Smooth muscle cell (in vitro differentiated cells): ENCODE measurements around the gene UMOD. TPM values are rescaled to one million over a fixed set of nuclear protein-coding genes. Genes with fewer than 3 reads are reported as not detected.

Experiments used
- DNase-seq: peaks from one replicate; lab custom pipeline; 2025; ENCODE audit not compliant: unreplicated experiment; lab: John Stamatoyannopoulos, UW
- H2AFZ ChIP-seq: fragments of 200-600 bp; sonication (generic); 2 replicates; pipeline ENCODE4 v1.6.0; 2016; ENCODE audit warnings: antibody characterized with exemption, low read depth, mild to moderate bottlenecking
- H3F3A ChIP-seq: fragments of 200-600 bp; sonication (generic); 2 replicates; pipeline ENCODE4 v1.6.0; 2017; ENCODE audit warnings: antibody characterized with exemption, low read depth
- H3K27ac ChIP-seq: fragments of 200-600 bp; sonication (generic); 2 replicates; pipeline ENCODE4 v1.5.1; 2016; ENCODE audit warnings: low read depth, mild to moderate bottlenecking
- H3K27me3 ChIP-seq: fragments of 200-600 bp; sonication (generic); 2 replicates; pipeline ENCODE4 v1.6.1; 2016; ENCODE audit warnings: low read depth, mild to moderate bottlenecking
- H3K36me3 ChIP-seq: fragments of 200-600 bp; sonication (generic); 2 replicates; pipeline ENCODE4 v1.5.1; 2016; ENCODE audit warnings: low read depth
- H3K4me1 ChIP-seq: fragments of 200-600 bp; sonication (generic); 2 replicates; pipeline ENCODE4 v1.5.1; 2016; ENCODE audit warnings: low read depth
- H3K4me2 ChIP-seq: fragments of 200-600 bp; sonication (generic); 2 replicates; pipeline ENCODE4 v1.6.0; 2016; ENCODE audit warnings: mild to moderate bottlenecking
- H3K4me3 ChIP-seq: fragments of 200-600 bp; sonication (generic); 2 replicates; pipeline ENCODE4 v1.5.1; 2016; ENCODE audit warnings: mild to moderate bottlenecking
- H3K79me2 ChIP-seq: fragments of 200-600 bp; sonication (generic); 2 replicates; pipeline ENCODE4 v1.6.0; 2016; ENCODE audit warnings: low read depth, mild to moderate bottlenecking
- H3K9ac ChIP-seq: fragments of 200-600 bp; sonication (generic); 2 replicates; pipeline ENCODE4 v1.6.0; 2016; ENCODE audit warnings: low read depth
- H3K9me3 ChIP-seq: fragments of 200-600 bp; sonication (generic); replicated peaks from 2 replicates; pipeline ENCODE4 v1.5.1; 2016; ENCODE audit warnings: low read depth
- H4K20me1 ChIP-seq: fragments of 200-600 bp; sonication (generic); 2 replicates; pipeline ENCODE4 v1.6.0; 2016; ENCODE audit warnings: low read depth
- WGBS: methylation state at CpG from one replicate; pipeline ENCODE4 v1.1.7; 2016; ENCODE audit warnings: low lambda C conversion rate; 5-methylcytosine and 5-hydroxymethylcytosine counted together
- polyA plus RNA-seq: library from polyadenylated mRNA; unstranded; fragments of >200 nt; fragmentation: Nextera tagmentation; extraction: Ambion mirVana; gene quantifications from 2 replicates; pipeline ENCODE4 v1.2.1, GENCODE V29; 2016
- total RNA-seq: library from RNA; depleted of rRNA; stranded (reverse); fragments of >200 nt; gene quantifications from 2 replicates; pipeline ENCODE4 v1.2.3, GENCODE V29; 2014
- TF ChIP-seq, protein P1 (sequence below): fragments of 200-600 bp; sonication (generic); IDR thresholded peaks from 2 replicates; pipeline ENCODE4 v1.5.1; 2017; ENCODE audit warnings: borderline replicate concordance, mild to moderate bottlenecking, antibody characterized with exemption; ENCODE audit not compliant: insufficient read depth, poor library complexity, severe bottlenecking

UMOD gene
- total RNA-seq (not detected in 2 replicates), polyA plus RNA-seq (not detected in 2 replicates)

DNA sequence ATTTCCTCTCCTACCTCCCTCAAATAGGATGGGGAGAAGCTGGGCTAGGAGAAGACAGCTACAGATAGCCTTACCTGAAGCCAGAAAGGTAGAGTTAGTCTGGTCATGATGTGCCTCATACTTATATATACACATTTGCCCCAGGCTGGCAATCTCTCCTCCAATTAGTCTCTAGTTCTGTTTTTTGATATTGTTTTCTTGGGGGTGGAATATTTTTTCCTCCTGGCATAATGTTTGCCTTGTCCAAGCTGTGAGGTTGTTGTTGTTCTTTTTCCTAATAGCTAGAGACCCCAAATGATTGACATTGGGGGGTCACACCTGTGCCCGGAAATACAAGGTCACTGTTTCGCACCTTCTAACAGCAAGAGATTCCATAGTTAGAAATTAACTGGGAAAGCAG, at the start of gene UMOD:
Gene UMOD, minus strand, starts transcription at position 101 of the 400 bp plus-strand sequence. CDS start 1,978 bp downstream, outside the sequence.
- Histone ChIP-seq H3K9me3 (no peaks in the 10 kb centered on the region), H3K27me3 (no peaks in the 10 kb centered on the region), H3K36me3 (no peaks in the 10 kb centered on the region), H3K9ac (no peak within 1 kb of the TSS), H4K20me1 (no peaks in the 10 kb centered on the region), H2AFZ (no peak within 1 kb of the TSS), H3K4me2 (no peak within 1 kb of the TSS), H3F3A (no peaks in the 10 kb centered on the region), H3K4me3 (no peak within 1 kb of the TSS), H3K4me1 (no peaks in the 10 kb centered on the region), H3K79me2 (no peaks in the 10 kb centered on the region), H3K27ac (no peak within 1 kb of the TSS)
- TF ChIP-seq, protein P1, sequence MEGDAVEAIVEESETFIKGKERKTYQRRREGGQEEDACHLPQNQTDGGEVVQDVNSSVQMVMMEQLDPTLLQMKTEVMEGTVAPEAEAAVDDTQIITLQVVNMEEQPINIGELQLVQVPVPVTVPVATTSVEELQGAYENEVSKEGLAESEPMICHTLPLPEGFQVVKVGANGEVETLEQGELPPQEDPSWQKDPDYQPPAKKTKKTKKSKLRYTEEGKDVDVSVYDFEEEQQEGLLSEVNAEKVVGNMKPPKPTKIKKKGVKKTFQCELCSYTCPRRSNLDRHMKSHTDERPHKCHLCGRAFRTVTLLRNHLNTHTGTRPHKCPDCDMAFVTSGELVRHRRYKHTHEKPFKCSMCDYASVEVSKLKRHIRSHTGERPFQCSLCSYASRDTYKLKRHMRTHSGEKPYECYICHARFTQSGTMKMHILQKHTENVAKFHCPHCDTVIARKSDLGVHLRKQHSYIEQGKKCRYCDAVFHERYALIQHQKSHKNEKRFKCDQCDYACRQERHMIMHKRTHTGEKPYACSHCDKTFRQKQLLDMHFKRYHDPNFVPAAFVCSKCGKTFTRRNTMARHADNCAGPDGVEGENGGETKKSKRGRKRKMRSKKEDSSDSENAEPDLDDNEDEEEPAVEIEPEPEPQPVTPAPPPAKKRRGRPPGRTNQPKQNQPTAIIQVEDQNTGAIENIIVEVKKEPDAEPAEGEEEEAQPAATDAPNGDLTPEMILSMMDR = no peak
- DNase-seq = no peak
- WGBS = 94% methylated on average over 2 of the region's 2 CpGs

DNA sequence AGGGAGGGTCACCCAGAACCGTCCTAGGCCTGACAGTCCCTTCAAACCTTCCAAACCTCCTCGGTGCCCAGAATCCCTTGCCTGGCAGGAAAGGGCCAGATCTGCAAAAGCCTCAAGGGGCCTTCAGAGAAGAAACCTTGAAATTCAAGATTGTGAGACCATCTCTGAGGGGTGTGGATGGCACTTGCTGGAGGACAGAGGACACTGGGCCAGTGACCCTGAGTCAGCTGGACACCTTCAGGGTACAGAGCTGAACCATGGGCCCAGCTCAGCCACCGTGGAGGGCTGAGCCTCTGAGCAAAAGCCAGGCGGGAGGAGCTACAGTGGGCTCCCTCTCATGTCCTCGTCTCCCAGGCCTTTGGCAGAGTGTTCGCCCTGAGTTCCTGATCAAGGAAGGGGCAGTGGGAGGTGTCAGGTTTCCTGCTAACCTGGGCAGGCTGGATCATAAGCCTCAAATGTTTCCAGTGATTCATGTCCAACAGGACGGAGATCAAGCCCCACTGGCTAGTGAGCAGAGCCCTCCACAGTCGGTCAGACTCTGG, 49.0 kb upstream of the UMOD start:
- Histone ChIP-seq H3K9ac (no peak overlapping the region), H3K36me3 (no peaks in the 10 kb centered on the region), H3F3A (no peaks in the 10 kb centered on the region), H3K27ac (no peak overlapping the region), H3K4me3 (no peak overlapping the region), H2AFZ (no peak overlapping the region), H4K20me1 (no peaks in the 10 kb centered on the region), H3K79me2 (no peaks in the 10 kb centered on the region), H3K27me3 (no peaks in the 10 kb centered on the region), H3K4me2 (no peak overlapping the region), H3K4me1 (no peaks in the 10 kb centered on the region), H3K9me3 (no peaks in the 10 kb centered on the region)
- 80% methylated on average over 8 of the region's 8 CpGs for WGBS
- TF ChIP-seq, protein P1 = no peak
- DNase-seq = no peak

DNA sequence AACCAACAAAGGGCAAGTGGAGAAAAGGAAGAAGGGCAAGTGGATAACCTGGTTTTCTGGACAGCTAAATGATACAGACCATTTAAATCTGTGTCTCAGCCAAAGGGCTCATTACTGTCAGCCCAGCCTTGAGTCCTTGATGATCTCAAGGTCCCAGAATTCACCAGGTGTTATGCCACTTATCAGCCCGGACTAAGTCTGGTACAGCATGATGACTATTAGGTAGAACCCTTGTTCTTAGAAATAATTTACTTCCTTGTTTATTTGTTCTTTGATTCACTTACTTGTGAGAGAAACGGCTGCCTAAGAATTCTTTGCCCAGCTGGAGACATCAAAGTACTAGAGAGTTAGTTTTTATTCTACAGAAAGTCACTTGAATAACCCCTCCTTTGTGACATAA, 48.6 kb upstream of the UMOD start:
- no peaks in the 10 kb centered on the region for H4K20me1 ChIP-seq
- no peaks in the 10 kb centered on the region for H3K9me3 ChIP-seq
- no peak overlapping the region for H3K4me2 ChIP-seq
- no peaks in the 10 kb centered on the region for H3K36me3 ChIP-seq
- H3K4me1 ChIP-seq = no peaks in the 10 kb centered on the region
- TF ChIP-seq, protein P1 = no peak
- no peak overlapping the region for H3K4me3 ChIP-seq
- H3K79me2 ChIP-seq = no peaks in the 10 kb centered on the region
- DNase-seq = no peak
- no peak overlapping the region for H3K9ac ChIP-seq
- WGBS = 74% methylated on average over 2 of the region's 2 CpGs
- H2AFZ ChIP-seq = no peak overlapping the region
- no peak overlapping the region for H3K27ac ChIP-seq
- no peaks in the 10 kb centered on the region for H3K27me3 ChIP-seq
- H3F3A ChIP-seq = no peaks in the 10 kb centered on the region

DNA sequence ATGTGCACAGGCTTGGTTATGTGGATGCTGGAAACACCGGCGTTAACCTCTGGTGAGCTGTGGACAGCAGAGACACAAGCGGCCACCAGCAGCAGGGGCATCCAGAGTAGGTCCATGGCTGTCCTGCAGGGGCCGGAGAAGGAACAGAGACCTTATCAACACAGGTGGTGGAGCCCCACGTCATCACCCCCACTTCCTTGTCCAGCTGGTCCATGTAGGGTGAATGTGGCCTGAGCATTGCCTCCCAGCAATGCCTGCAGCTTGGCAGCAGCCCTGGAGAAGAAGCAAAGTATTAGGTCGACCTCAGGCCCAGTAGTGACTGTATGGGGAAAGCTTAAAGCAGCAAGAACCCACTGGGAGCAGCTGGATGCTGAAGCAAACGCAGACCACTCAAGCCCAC, 46.7 kb upstream of the UMOD start:
- no peak overlapping the region for H3K27ac ChIP-seq
- no peak for DNase-seq
- no peak overlapping the region for H3K4me2 ChIP-seq
- 67% methylated on average over 7 of the region's 7 CpGs for WGBS
- no peaks in the 10 kb centered on the region for H3K79me2 ChIP-seq
- H3K9ac ChIP-seq = no peak overlapping the region
- H3K36me3 ChIP-seq = no peaks in the 10 kb centered on the region
- H3K9me3 ChIP-seq = no peaks in the 10 kb centered on the region
- no peaks in the 10 kb centered on the region for H3K27me3 ChIP-seq
- H3K4me3 ChIP-seq = no peak overlapping the region
- H4K20me1 ChIP-seq = no peaks in the 10 kb centered on the region
- no peaks in the 10 kb centered on the region for H3K4me1 ChIP-seq
- H2AFZ ChIP-seq = no peak overlapping the region
- TF ChIP-seq, protein P1 = no peak
- H3F3A ChIP-seq = no peaks in the 10 kb centered on the region
